ENCODE measurements around the gene WDR18.

- no peak for TF ChIP-seq CTCF (conservative IDR thresholded peaks at IDR 0.05; ENCODE audit: low read length)
- TF ChIP-seq EZH2phosphoT487 (IDR thresholded peaks at IDR 0.05; ENCODE audit: borderline replicate concordance) = no peak
These were observed 30.3 kb downstream of the WDR18 start for GRCh38 chr19:1014161-1015060.

Measured in Loucy (cell line).